HK-2 (cell line): ENCODE data around the gene ZBTB32.
"Not testable (repeated sequence)": the region's sequence is repeated elsewhere in the genome, so short reads cannot be mapped to it uniquely, and the experiment has no call there.

ENCODE experiments used
- DNase-seq: peaks from one replicate; pipeline ENCODE4 v3.0.0-alpha.2; 2018; ENCODE audit not compliant: unreplicated experiment

Gene ZBTB32, protein sequence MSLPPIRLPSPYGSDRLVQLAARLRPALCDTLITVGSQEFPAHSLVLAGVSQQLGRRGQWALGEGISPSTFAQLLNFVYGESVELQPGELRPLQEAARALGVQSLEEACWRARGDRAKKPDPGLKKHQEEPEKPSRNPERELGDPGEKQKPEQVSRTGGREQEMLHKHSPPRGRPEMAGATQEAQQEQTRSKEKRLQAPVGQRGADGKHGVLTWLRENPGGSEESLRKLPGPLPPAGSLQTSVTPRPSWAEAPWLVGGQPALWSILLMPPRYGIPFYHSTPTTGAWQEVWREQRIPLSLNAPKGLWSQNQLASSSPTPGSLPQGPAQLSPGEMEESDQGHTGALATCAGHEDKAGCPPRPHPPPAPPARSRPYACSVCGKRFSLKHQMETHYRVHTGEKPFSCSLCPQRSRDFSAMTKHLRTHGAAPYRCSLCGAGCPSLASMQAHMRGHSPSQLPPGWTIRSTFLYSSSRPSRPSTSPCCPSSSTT

DNA sequence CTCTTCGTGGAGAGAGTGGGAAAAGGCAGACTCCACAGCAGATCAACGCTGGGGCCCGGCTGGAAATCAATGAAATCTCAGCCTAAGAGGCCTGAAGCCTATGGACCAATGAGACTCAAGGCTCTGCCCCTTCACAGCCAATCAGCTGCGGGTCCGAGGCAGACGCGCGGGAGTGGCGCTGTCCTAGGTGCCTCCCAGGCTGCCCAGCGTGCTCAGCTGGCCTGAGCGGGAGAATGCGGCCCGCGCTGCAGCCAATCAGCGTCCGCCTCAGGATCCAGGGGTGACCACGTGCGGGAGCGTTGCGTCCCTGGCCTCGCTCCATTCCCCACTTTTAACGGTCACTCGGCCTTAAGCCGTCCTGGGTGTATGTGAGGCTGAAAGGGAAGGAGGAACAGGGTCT, at the start of gene ZBTB32:
TSS of gene ZBTB32 (plus strand) at position 341 of the 400 bp plus-strand sequence. CDS start 10,069 bp downstream, outside the sequence.
- no peak for DNase-seq

GRCh38 chr19:35654828-35655227, 49.5 kb upstream of the ZBTB32 start:
- not testable (repeated sequence) for DNase-seq

DNA sequence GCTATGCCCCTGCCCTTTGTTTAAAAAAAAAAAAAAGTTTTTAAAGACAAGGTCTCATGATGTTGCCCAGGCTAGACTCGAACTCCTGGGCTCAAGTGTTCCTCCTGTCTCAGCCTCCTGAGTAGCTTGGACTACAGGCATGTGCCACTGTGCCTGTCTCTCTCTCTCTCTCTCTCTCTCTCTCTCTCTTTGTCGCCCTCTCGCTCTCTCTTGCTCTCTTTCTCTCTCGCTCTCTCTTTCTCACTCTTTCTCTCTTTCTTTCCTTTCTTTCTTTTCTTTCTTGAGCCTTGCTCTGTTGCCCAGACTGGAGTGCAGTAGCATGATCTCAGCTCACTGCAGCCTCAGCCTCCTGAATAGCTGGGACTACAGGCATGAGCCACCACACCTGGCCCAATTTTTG, 48.8 kb upstream of the ZBTB32 start:
- no peak for DNase-seq

DNA sequence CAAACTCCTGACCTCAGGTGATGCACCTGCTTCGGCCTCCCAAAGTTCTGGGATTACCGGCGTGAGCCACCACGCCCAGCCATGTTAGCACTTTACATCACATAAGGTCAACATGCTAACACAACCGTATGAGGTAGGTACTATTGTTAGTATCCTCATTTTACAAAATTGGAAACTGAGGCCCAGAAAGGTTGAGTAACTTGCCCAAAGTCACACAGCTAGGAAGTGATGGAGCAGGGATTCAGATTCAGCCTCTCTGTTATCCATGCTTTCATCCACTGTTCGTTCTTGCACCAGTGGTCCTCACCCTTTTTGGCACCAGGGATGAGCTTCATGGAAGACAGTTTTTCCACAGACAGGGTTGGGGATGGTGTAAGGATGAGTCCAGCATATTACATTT, 47.7 kb upstream of the ZBTB32 start:
- no peak for DNase-seq

- DNase-seq, result no peak
These were observed 46.3 kb upstream of the ZBTB32 start for GRCh38 chr19:35657904-35658700.

DNA sequence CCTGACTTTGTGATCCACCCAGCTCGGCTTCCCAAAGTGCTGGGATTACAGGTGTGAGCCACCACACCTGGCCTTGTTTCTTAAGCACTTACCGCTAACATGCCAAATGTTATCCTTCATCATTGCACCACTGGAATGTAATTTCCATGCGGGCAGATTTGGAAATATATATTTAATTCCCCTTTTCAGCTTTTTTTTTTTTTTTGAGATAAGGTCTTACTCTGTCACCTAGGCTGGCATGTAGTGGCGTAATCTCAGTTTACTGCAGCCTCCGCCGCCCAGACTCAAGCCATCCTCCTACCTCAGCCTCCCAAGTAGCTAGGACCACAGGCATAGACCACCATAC, 42.4 kb upstream of the ZBTB32 start:
- no peak for DNase-seq

GRCh38 chr19:35663981-35664380, 40.4 kb upstream of the ZBTB32 start:
- DNase-seq, result no peak

DNA sequence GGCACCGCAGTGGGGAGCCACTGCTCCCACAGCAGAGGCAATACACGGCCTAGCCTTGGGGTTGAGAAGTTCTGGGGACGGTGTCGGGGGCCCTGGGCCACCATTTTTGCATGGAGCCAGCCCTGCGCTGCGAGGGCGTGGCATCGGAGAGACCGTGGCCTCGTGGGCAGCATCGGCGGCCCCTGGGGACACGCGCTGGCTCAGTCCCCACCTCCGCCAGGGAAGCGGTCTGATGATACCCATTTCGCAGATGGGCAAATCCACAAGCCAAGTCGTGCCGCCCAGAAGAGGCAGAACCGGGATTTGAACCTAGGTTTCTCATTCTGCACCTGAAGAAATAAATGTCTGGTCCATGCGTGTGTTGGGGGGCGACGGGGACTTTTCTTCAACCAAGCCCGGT, 39.2 kb upstream of the ZBTB32 start:
- no peak for DNase-seq

DNA sequence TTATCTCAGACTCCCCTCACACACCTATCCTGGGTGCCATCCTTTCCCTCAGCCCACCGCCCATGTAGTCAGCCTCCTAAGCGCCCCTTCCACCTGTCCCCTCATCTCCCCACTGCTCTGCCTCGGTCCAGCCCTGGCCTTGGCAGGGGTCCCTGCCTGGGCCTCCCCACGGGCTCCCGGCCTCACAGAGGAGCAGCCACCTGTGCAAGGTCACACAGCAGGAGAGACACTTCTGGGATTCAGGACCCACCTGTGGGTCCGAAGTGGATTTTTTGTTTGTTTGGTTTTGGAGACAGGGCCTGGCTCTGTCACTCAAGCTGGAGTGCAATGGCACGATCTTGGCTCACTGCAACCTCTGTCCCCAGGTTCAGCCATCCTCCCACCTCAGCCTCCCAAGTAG, 38.8 kb upstream of the ZBTB32 start:
- no peak for DNase-seq

GRCh38 chr19:35666251-35666913, 38.0 kb upstream of the ZBTB32 start, which contains the start of gene UPK1A:
Gene UPK1A, plus strand, starts transcription at chr19:35666517. Its CDS starts 296 bp downstream, at chr19:35666813.
- DNase-seq, result no peak

DNA sequence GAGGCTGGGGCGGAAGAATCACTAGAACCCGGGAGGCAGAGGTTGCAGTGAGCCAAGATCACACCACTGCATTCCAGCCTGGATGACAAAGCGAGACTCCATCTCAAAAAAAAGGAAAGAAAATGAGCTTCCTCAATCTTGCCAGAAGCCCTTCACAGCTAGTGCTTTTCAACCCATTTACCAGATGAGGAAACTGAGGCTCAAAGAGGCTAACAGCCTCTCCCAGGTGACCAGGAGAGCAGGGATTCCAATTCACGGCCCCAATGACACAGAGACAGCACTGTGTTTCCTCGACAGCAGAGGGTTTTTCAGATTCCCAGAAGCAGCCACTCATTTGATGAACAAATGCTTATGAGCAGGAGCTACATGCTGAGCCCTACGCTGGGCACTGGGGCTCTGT, 34.8 kb upstream of the ZBTB32 start:
- DNase-seq, result no peak

DNA sequence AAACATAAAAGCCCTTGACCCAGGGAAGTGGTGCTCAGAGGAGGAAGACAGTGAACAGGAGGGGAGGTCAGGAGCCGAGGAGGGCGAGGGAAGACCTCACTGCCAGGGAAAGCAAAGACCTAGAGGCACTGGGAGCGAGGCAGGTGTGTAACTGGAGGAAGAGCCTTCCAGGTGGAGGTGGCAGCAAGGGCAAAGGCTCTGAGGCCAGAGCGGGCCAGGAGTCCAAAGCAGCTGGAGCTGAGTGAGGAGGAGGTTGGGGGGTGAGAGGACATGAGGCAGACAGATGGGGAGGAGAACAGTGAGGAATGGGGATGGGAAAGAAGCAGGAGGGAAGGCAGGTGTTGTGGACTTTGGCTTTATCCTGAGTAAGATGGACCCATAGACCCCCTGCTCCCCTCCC, 34.4 kb upstream of the ZBTB32 start:
- no peak for DNase-seq

DNA sequence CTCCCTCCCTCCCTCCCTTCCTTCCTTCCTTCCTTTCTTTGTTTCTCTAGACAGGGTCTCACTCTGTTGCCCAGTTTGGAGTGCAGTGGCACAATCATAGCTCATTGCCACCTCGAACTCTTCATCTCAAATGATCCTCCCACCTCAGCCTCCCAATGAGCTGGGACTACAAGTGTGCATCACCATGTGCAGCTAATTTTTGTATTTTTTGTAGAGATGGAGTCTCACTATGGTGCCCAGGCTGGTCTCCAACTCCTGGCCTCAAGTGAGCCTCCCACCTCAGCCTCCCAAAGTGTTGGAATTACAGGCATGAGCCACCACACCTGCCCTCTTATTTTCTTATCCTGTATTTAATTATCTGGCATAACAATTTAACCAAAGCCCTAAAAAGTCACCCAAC, 33.7 kb upstream of the ZBTB32 start:
- DNase-seq, result no peak

- DNase-seq, result no peak
These were observed 32.5 kb upstream of the ZBTB32 start for GRCh38 chr19:35671818-35672217.

GRCh38 chr19:35673121-35673804, 31.1 kb upstream of the ZBTB32 start:
- peak; percentile 83 for DNase-seq

- DNase-seq, result no peak
These were observed 28.7 kb upstream of the ZBTB32 start for GRCh38 chr19:35675589-35676140.

GRCh38 chr19:35689836-35690235, 14.5 kb upstream of the ZBTB32 start:
- no peak for DNase-seq

DNA sequence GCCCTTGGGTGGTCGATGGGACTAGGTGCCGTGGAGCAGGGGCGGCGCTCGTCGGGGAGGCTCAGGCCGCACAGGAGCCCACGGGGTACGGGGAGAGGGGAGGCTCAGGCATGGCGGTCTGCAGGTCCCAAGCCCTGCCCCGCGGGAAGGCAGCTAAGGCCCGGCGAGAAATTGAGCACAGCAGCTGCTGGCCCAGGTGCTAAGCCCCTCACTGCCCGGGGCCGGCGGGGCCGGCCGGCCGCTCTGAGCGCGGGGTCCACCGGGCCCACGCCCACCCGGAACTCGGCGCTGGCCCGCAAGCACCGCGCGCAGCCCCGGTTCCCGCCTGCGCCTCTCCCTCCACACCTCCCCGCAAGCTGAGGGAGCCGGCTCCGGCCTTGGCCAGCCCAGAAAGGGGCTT, 13.3 kb upstream of the ZBTB32 start:
- DNase-seq, result not testable (repeated sequence)

GRCh38 chr19:35692010-35692409, 12.3 kb upstream of the ZBTB32 start:
- DNase-seq, result no peak

- no peak for DNase-seq
These were observed 10.9 kb upstream of the ZBTB32 start for GRCh38 chr19:35693422-35693821.

GRCh38 chr19:35693835-35694599, 10.3 kb upstream of the ZBTB32 start:
- DNase-seq, result peak; percentile 88
